ENCODE data around the gene BCR.

- no peak for TF ChIP-seq CTCF (IDR thresholded peaks at IDR 0.05)
- TF ChIP-seq POLR2A (IDR thresholded peaks at IDR 0.05): no peak
- TF ChIP-seq POLR2AphosphoS5 (IDR thresholded peaks at IDR 0.05): no peak
- no peak for TF ChIP-seq EP300 (IDR thresholded peaks at IDR 0.05)
Observed at GRCh38 chr22:23161574-23161973, 18.7 kb upstream of the BCR start.

Measured in upper lobe of left lung (tissue), 4 donors.